ACC112 (cell line): ENCODE results near the gene FAIM2.
"Not testable (repeated sequence)": the region's sequence is repeated elsewhere in the genome, so short reads cannot be mapped to it uniquely, and the experiment has no call there.

Experiments used
- H2AFZ ChIP-seq: fragments of 200-600 bp; sonication (generic); one replicate; pipeline ENCODE4 v1.6.0; 2017; ENCODE audit warnings: antibody characterized with exemption, low read length; ENCODE audit not compliant: unreplicated experiment
- H3K27ac ChIP-seq: fragments of 200-600 bp; sonication (generic); 2 replicates; pipeline ENCODE4 v1.5.1; 2014; ENCODE audit warnings: low read depth, mild to moderate bottlenecking, antibody characterized with exemption, low read length, moderate library complexity
- H3K27me3 ChIP-seq: fragments of 200-600 bp; sonication (generic); 2 replicates; pipeline ENCODE4 v1.6.1; 2014; ENCODE audit warnings: mild to moderate bottlenecking, antibody characterized with exemption, low read length, moderate library complexity, mixed read lengths; ENCODE audit not compliant: insufficient read depth
- H3K36me3 ChIP-seq: fragments of 200-600 bp; sonication (generic); 2 replicates; pipeline ENCODE4 v1.6.1; 2016; ENCODE audit warnings: mild to moderate bottlenecking, antibody characterized with exemption, low read length, moderate library complexity, mixed read lengths; ENCODE audit not compliant: insufficient read depth
- H3K4me1 ChIP-seq: fragments of 200-600 bp; sonication (generic); one replicate; pipeline ENCODE4 v1.6.1; 2016; ENCODE audit warnings: low read length, mixed read lengths; ENCODE audit not compliant: insufficient read depth, unreplicated experiment, control insufficient read depth
- H3K4me3 ChIP-seq: fragments of 200-600 bp; sonication (generic); 2 replicates; pipeline ENCODE4 v1.5.1; 2014; ENCODE audit warnings: mild to moderate bottlenecking, low read depth, low read length
- H3K79me2 ChIP-seq: fragments of 200-600 bp; sonication (generic); one replicate; pipeline ENCODE4 v1.6.0; 2016; ENCODE audit warnings: low read length; ENCODE audit not compliant: control insufficient read depth, unreplicated experiment, insufficient read depth

The FAIM2 gene

DNA sequence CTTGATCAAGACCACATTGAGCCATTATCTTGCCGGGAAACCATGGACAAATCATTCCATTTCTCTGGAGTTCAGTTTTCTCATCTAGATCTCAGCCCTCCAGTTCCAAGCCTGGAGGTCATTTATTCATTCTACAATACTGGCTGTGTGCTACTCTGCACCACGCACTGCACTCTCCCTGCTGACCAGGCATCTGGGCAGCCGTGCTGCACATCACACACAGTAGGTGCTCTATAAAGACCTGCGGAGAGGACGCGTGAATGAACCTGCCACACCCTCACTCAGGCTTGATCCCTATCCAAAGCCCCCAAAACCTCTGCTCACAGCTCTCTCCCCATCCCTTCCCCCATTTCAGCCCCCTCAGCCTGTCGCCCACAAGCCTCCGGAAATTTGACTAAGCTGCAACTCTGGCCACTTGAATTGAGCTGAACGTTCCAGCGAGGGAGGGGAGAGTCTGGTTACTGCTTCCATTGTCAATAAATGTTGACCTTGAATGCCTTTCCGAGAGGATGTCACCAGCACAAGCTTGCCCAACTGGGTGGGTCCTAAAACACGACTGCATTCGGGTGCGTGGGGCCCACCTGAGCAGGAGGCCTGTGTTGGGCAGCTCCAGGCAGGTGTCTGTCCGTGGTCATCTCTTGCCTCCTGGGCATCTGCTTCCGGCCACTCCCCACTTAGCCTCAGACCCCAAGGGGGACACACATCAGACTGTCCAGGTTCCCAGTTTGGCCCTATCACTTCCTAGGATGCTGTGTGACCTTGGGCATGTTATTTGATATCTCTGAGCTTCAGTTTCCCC, 17.8 kb downstream of the FAIM2 start:
- Histone ChIP-seq H3K27ac (no peak overlapping the region), H2AFZ (no peak overlapping the region), H3K36me3 (no peaks in the 10 kb centered on the region), H3K4me1 (no peaks in the 10 kb centered on the region), H3K27me3 (no peaks in the 10 kb centered on the region), H3K4me3 (no peak overlapping the region), H3K79me2 (no peaks in the 10 kb centered on the region)

DNA sequence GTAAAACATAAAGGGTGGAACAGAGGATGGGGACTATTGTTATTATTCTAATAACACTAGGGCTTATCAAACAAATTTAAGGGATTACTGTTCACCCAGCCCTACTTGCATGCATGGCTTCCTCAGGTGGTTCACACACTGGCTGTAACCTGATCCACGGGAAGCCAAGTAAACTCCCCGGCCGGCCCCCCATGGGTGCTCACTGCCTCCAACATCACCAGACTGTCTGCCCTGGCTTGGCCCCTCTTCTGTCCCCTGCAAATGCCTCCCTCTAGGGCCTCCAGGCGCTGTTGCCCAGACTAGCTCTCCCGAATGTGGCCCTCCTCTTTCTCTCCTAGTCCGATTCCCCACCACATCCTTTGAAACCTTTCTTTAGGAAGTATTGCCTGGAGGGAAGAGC, 18.6 kb downstream of the FAIM2 start:
- Histone ChIP-seq H3K4me1 (no peaks in the 10 kb centered on the region), H3K4me3 (no peak overlapping the region), H3K27ac (no peak overlapping the region), H3K79me2 (no peaks in the 10 kb centered on the region), H3K27me3 (no peaks in the 10 kb centered on the region), H3K36me3 (no peaks in the 10 kb centered on the region), H2AFZ (no peak overlapping the region)

- Histone ChIP-seq H3K4me1 (no peaks in the 10 kb centered on the region), H3K36me3 (no peaks in the 10 kb centered on the region), H3K4me3 (no peak overlapping the region), H3K79me2 (no peaks in the 10 kb centered on the region), H3K27me3 (no peaks in the 10 kb centered on the region), H3K27ac (no peak overlapping the region), H2AFZ (no peak overlapping the region)
These were observed 20.7 kb downstream of the FAIM2 start for GRCh38 chr12:49882851-49883464.

DNA sequence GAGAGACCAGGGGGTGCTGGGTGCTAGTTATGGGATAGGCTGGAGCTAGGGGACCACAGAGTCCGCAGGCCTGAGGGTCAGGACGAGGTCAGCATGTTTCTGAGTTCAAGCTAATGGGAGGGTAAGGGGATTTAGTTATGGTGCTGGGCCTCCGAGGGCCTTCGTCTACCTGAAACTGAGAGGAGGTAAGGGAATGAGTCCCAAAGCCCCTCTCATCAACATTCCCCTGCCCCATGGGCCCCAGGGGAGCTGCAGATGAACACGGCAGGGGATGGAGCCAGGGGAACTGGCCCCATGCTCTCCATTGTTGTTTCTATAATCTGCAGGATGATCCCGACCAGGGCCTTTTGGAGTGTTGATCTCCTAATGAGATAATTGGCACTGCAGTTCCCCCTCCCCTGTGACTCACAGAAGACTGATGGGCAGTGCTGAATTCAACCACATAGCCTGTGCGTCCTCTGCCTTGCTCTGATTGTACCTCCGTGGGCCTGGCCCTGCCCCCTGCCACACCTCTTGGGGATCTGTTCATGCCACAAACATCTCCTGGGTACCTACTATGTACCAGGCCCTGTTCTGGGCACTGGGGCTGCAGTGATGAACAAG, 21.4 kb downstream of the FAIM2 start:
- no peak overlapping the region for H3K27ac ChIP-seq
- H3K36me3 ChIP-seq = no peaks in the 10 kb centered on the region
- H3K27me3 ChIP-seq = no peaks in the 10 kb centered on the region
- no peak overlapping the region for H3K4me3 ChIP-seq
- H3K4me1 ChIP-seq = no peaks in the 10 kb centered on the region
- no peaks in the 10 kb centered on the region for H3K79me2 ChIP-seq
- H2AFZ ChIP-seq = no peak overlapping the region

GRCh38 chr12:49881415-49882247, 22.1 kb downstream of the FAIM2 start:
- no peak overlapping the region for H3K27ac ChIP-seq

DNA sequence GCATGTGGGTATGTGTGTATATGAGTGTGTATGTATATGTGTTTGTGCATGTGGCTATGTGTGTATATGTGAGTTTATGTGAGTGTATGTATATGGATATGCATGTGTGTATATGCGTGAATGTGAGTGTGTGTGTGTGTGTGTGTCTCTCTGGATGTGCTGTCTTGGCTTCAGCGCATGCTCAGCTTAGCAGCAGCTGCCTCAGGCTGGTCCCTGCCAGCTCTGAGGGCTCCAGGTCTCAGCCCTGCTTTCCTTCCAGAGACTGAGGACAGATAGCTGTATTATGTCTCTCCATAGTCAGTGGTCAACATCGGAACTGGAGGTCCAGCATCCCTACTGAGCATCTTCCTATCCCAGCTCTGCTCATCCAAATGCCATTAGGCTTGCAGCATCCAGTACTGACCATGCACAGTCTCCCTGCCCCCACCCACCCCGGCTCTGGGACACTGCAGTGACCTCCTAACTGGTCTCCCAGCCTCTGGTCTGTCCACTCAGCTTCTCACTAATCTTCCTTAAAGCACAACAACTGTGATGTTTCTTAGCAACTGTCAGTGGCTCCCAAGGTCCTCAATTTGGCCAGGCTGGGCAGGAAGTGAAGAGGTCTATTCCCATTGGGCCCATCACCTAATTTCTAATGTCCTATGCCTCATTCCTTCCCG, 22.8 kb downstream of the FAIM2 start:
- no peak overlapping the region for H2AFZ ChIP-seq

More at GRCh38 chr12:49881415-49882247, 22.1 kb downstream of the FAIM2 start:
- H3K27me3 ChIP-seq = no peaks in the 10 kb centered on the region
- no peaks in the 10 kb centered on the region for H3K79me2 ChIP-seq
- H3K4me3 ChIP-seq = no peak overlapping the region
- no peaks in the 10 kb centered on the region for H3K4me1 ChIP-seq
- H2AFZ ChIP-seq = no peak overlapping the region
- no peaks in the 10 kb centered on the region for H3K36me3 ChIP-seq

GRCh38 chr12:49879065-49879464, 24.6 kb downstream of the FAIM2 start:
- H3K79me2 ChIP-seq, H3K27me3 ChIP-seq, H3K36me3 ChIP-seq, H2AFZ ChIP-seq, H3K27ac ChIP-seq, H3K4me3 ChIP-seq, H3K4me1 ChIP-seq: not testable (repeated sequence)

More for the DNA sequence above, 22.8 kb downstream of the FAIM2 start:
- no peaks in the 10 kb centered on the region for H3K27me3 ChIP-seq
- no peaks in the 10 kb centered on the region for H3K4me1 ChIP-seq
- no peaks in the 10 kb centered on the region for H3K36me3 ChIP-seq
- H3K4me3 ChIP-seq = no peak overlapping the region
- no peaks in the 10 kb centered on the region for H3K79me2 ChIP-seq
- H3K27ac ChIP-seq = no peak overlapping the region

DNA sequence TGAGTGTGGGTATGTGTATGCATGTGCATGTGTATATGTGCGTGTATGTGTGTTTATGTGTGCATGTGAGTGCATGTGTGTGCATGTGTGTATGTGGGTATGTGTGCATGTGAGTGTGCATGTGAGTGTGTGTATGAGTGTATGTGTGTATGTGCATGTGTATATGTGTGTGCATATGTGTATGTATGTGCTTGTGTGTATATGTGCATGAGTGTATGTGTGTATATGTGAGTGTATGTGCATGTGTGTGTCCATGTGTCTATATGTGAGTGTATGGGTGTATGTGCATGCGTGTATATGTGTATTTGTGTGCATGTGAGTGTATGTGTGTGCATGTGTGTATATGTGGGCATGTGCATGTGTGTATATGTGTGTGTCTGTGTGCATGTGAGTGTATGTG, 25.7 kb downstream of the FAIM2 start:
- Histone ChIP-seq H2AFZ (no peak overlapping the region), H3K4me3 (no peak overlapping the region), H3K36me3 (no peaks in the 10 kb centered on the region)

DNA sequence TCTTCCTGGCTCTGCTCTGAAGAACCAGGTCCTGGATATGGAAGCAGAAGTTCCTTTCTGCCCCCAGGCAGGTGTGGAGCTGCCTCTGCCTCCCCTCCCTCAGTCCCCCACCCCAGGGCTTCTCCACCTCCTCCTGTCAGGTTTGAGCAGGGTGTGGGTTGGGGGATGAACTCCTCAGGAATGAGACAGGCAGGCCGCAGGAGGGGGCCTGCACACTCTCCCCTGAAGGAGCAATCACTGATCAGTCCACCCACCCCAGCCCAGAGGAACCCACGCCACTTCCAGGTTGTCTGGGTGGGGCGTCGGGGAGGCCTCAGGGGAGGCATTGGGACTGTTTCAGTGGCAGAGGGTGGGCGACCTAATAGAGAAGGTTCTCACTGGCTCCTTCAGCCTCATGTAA, 26.6 kb downstream of the FAIM2 start:
- H3K4me1 ChIP-seq = no peaks in the 10 kb centered on the region
- no peak overlapping the region for H2AFZ ChIP-seq
- H3K27ac ChIP-seq = no peak overlapping the region
- no peaks in the 10 kb centered on the region for H3K36me3 ChIP-seq
- no peak overlapping the region for H3K4me3 ChIP-seq
- H3K79me2 ChIP-seq = no peaks in the 10 kb centered on the region
- H3K27me3 ChIP-seq = no peaks in the 10 kb centered on the region

More for the DNA sequence above, 25.7 kb downstream of the FAIM2 start:
- H3K27me3 ChIP-seq = no peaks in the 10 kb centered on the region
- H3K4me1 ChIP-seq = no peaks in the 10 kb centered on the region
- no peaks in the 10 kb centered on the region for H3K79me2 ChIP-seq
- H3K27ac ChIP-seq = no peak overlapping the region

DNA sequence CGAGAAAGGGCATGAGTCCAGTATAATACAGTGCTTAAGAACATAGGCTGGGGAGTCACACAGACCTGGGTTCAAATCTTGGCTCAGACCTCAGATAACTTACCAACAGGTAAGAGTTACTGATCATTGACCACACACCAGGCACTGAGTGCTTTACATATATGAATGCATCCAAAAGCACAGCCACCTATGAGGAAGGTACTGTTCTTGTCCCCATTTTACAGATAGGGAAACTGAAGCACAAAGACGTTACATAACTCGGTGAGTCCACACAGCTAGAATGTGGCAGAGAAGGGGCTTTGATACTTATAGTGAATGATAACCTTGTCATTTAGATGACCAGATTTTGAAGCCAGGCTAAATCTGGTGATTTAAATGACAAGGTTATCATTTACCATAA, 27.6 kb downstream of the FAIM2 start:
- no peak overlapping the region for H2AFZ ChIP-seq
- H3K4me1 ChIP-seq = no peaks in the 10 kb centered on the region
- H3K27ac ChIP-seq = no peak overlapping the region
- no peaks in the 10 kb centered on the region for H3K36me3 ChIP-seq
- no peaks in the 10 kb centered on the region for H3K79me2 ChIP-seq
- no peak overlapping the region for H3K4me3 ChIP-seq
- no peaks in the 10 kb centered on the region for H3K27me3 ChIP-seq
